H9 (cell line): ENCODE measurements around the gene RPS15. TPM values are rescaled to one million over a fixed set of nuclear protein-coding genes. Genes with fewer than 3 reads are reported as not detected.

Source experiments
- DNase-seq: peaks from one replicate; pipeline ENCODE4 v3.0.0-alpha.2; 2017
- H2AFZ ChIP-seq: one replicate; pipeline ENCODE4 v1.6.1; 2013; ENCODE audit warnings: mild to moderate bottlenecking, low read length, control low read depth, moderate library complexity
- H2AK5ac ChIP-seq: 2 replicates; pipeline ENCODE4 v1.6.1; 2013; ENCODE audit warnings: low read length, control low read depth, mixed read lengths; ENCODE audit not compliant: insufficient read length
- H2BK120ac ChIP-seq: one replicate; pipeline ENCODE4 v1.6.1; 2013; ENCODE audit warnings: low read depth, mild to moderate bottlenecking, low read length, control low read depth, inconsistent platforms; ENCODE audit not compliant: poor library complexity, severe bottlenecking
- H2BK12ac ChIP-seq: 2 replicates; pipeline ENCODE4 v1.6.1; 2013; ENCODE audit warnings: low read length, control low read depth, mixed read lengths, low read depth; ENCODE audit not compliant: insufficient read length
- H2BK15ac ChIP-seq: 2 replicates; pipeline ENCODE4 v1.6.1; 2013; ENCODE audit warnings: low read depth, low read length, control low read depth
- H2BK20ac ChIP-seq: one replicate; pipeline ENCODE4 v1.6.1; 2013; ENCODE audit warnings: low read depth, mild to moderate bottlenecking, low read length, control low read depth, inconsistent platforms; ENCODE audit not compliant: poor library complexity, severe bottlenecking
- H2BK5ac ChIP-seq: 2 replicates; pipeline ENCODE4 v1.6.1; 2013; ENCODE audit warnings: low read length, control low read depth, mixed read lengths; ENCODE audit not compliant: insufficient read length
- H3K14ac ChIP-seq: 2 replicates; pipeline ENCODE4 v1.6.1; 2013; ENCODE audit warnings: low read length, control low read depth; ENCODE audit not compliant: insufficient read depth
- H3K18ac ChIP-seq: 2 replicates; pipeline ENCODE4 v1.6.1; 2013; ENCODE audit warnings: low read depth, mild to moderate bottlenecking, mixed read lengths, low read length, control low read depth; ENCODE audit not compliant: insufficient read length
- H3K23ac ChIP-seq: 2 replicates; pipeline ENCODE4 v1.6.1; 2013; ENCODE audit warnings: low read length, control low read depth, mixed read lengths, low read depth; ENCODE audit not compliant: insufficient read length
- H3K23me2 ChIP-seq: 2 replicates; pipeline ENCODE4 v1.6.1; 2013; ENCODE audit warnings: low read depth, mild to moderate bottlenecking, mixed read lengths, low read length, control low read depth; ENCODE audit not compliant: insufficient read length, poor library complexity, severe bottlenecking
- H3K27ac ChIP-seq: 2 replicates; pipeline ENCODE4 v1.5.1; 2013; ENCODE audit warnings: low read length, control low read depth, mixed read lengths, low read depth; ENCODE audit not compliant: insufficient read length
- H3K27me3 ChIP-seq: 2 replicates; pipeline ENCODE4 v1.6.1; 2013; ENCODE audit warnings: low read length, control low read depth, inconsistent platforms; ENCODE audit not compliant: insufficient read depth
- H3K4ac ChIP-seq: 2 replicates; pipeline ENCODE4 v1.6.1; 2013; ENCODE audit warnings: low read depth, mild to moderate bottlenecking, control low read depth, inconsistent platforms, low read length, moderate library complexity
- H3K4me1 ChIP-seq: 2 replicates; pipeline ENCODE4 v1.6.1; 2013; ENCODE audit warnings: low read length, control low read depth, inconsistent platforms; ENCODE audit not compliant: insufficient read depth
- H3K4me2 ChIP-seq: 2 replicates; pipeline ENCODE4 v1.6.1; 2013; ENCODE audit warnings: low read length, control low read depth, mixed read lengths; ENCODE audit not compliant: insufficient read length, insufficient read depth
- H3K56ac ChIP-seq: 2 replicates; pipeline ENCODE4 v1.6.1; 2013; ENCODE audit warnings: low read depth, mild to moderate bottlenecking, mixed read lengths, low read length, control low read depth; ENCODE audit not compliant: insufficient read length
- H3K79me1 ChIP-seq: 2 replicates; pipeline ENCODE4 v1.6.1; 2013; ENCODE audit warnings: low read depth, mild to moderate bottlenecking, moderate library complexity, low read length, control low read depth, inconsistent platforms; ENCODE audit not compliant: insufficient read depth, poor library complexity, severe bottlenecking
- H3K79me2 ChIP-seq: 2 replicates; pipeline ENCODE4 v1.6.1; 2013; ENCODE audit warnings: low read length, control low read depth, inconsistent platforms; ENCODE audit not compliant: insufficient read depth
- H3K9ac ChIP-seq: 2 replicates; pipeline ENCODE4 v1.6.1; 2013; ENCODE audit warnings: low read length, control low read depth, mixed read lengths; ENCODE audit not compliant: insufficient read length; ENCODE audit errors: extremely low read depth
- H3K9me3 ChIP-seq: one replicate; pipeline ENCODE4 v1.6.1; 2013; ENCODE audit warnings: low read depth, low read length, inconsistent platforms; ENCODE audit not compliant: control insufficient read depth
- H3T11ph ChIP-seq: one replicate; pipeline ENCODE4 v1.6.1; 2013; ENCODE audit warnings: mild to moderate bottlenecking, low read length, control low read depth, inconsistent platforms
- H4K20me1 ChIP-seq: one replicate; pipeline ENCODE4 v1.6.1; 2013; ENCODE audit not compliant: control insufficient read depth, insufficient read length, insufficient read depth
- H4K5ac ChIP-seq: 2 replicates; pipeline ENCODE4 v1.6.1; 2013; ENCODE audit warnings: low read depth, mild to moderate bottlenecking, mixed read lengths, low read length, control low read depth; ENCODE audit not compliant: insufficient read length
- H4K8ac ChIP-seq: replicated peaks from 2 replicates; pipeline ENCODE4 v1.6.1; 2013; ENCODE audit warnings: low read length, control low read depth, mixed read lengths, low read depth; ENCODE audit not compliant: insufficient read length
- H4K91ac ChIP-seq: 2 replicates; pipeline ENCODE4 v1.6.1; 2013; ENCODE audit warnings: low read depth, mild to moderate bottlenecking, moderate library complexity, mixed read lengths, low read length, control low read depth; ENCODE audit not compliant: insufficient read length
- H3K27ac Mint-ChIP-seq, 3 experiments: 2 replicates in 2 of 3; 3 replicates in 1 of 3; pipeline ENCODE4 v1.8.0; 2020 to 2021; ENCODE audit warnings: mixed read lengths in 3 of 3, mild to moderate bottlenecking in 1 of 3, moderate library complexity in 1 of 3
- H3K27me3 Mint-ChIP-seq: 2 replicates; pipeline ENCODE4 v1.8.0; 2021; ENCODE audit warnings: low read depth, mild to moderate bottlenecking, moderate library complexity, mixed read lengths
- H3K36me3 Mint-ChIP-seq, 3 experiments: 2 replicates in 2 of 3; 3 replicates in 1 of 3; pipeline ENCODE4 v1.8.0; 2020 to 2021; ENCODE audit warnings: low read depth in 3 of 3, mixed read lengths in 3 of 3; ENCODE audit not compliant: insufficient read depth in 1 of 3
- H3K4me1 Mint-ChIP-seq, 2 experiments: 2 replicates each; pipeline ENCODE4 v1.8.0; 2020; ENCODE audit warnings: mixed read lengths in 2 of 2
- H3K4me3 Mint-ChIP-seq, 2 experiments: 2 replicates in 1 of 2; 3 replicates in 1 of 2; pipeline ENCODE4 v1.8.0; 2020 to 2021; ENCODE audit warnings: mild to moderate bottlenecking in 2 of 2, mixed read lengths in 2 of 2, moderate library complexity in 1 of 2
- H3K9me3 Mint-ChIP-seq, 2 experiments: 2 replicates in 1 of 2; 3 replicates in 1 of 2; pipeline ENCODE4 v1.8.0; 2020; ENCODE audit warnings: mild to moderate bottlenecking in 2 of 2, mixed read lengths in 2 of 2, moderate library complexity in 1 of 2
- CTCF ChIP-seq: fragments of 200-600 bp; sonication (generic); conservative IDR thresholded peaks from 3 replicates; pipeline ENCODE4 v1.8.0; 2021; ENCODE audit warnings: antibody characterized with exemption, mild to moderate bottlenecking
- WGBS: extraction: QIAGEN DNeasy Blood & Tissue Kit; methylation state at CpG from one replicate; pipeline ENCODE4 v1.1.7; 2013; ENCODE audit warnings: missing lambda C conversion rate, low lambda C conversion rate, mixed read lengths; ENCODE audit not compliant: insufficient read length; ENCODE audit errors: extremely low coverage; 5-methylcytosine and 5-hydroxymethylcytosine counted together
- total RNA-seq: library from RNA; stranded (reverse); gene quantifications from 2 replicates; pipeline ENCODE4 v1.2.1, GENCODE V29; 2021

The RPS15 gene
- total RNA-seq, 1 experiment from 2014 or later: 1,628 TPM

- Histone ChIP-seq H4K91ac (no peak overlapping the region), H4K5ac (no peak overlapping the region), H3K14ac (no peak overlapping the region), H3K9ac (no peak overlapping the region), H3K4ac (no peak overlapping the region), H2BK12ac (no peak overlapping the region), H2BK20ac (no peak overlapping the region), H3K79me2 (no peaks in the 10 kb centered on the region), H4K20me1 (no peaks in the 10 kb centered on the region), H3K23me2 (no peaks in the 10 kb centered on the region), H2BK15ac (no peak overlapping the region), H3K4me1 (no peaks in the 10 kb centered on the region), H2AFZ (no peak overlapping the region), H2BK5ac (no peak overlapping the region), H4K8ac (no peak overlapping the region), H3K27ac (no peak overlapping the region), H2BK120ac (no peak overlapping the region), H3T11ph (no peak overlapping the region), H2AK5ac (no peak overlapping the region), H3K18ac (no peak overlapping the region), H3K4me2 (no peak overlapping the region), H3K79me1 (no peaks in the 10 kb centered on the region), H3K23ac (no peak overlapping the region), H3K9me3 (no peaks in the 10 kb centered on the region), H3K56ac (no peak overlapping the region), H3K27me3 (no peaks in the 10 kb centered on the region)
- Mint-ChIP-seq H3K9me3 (no peaks in the 10 kb centered on the region), H3K36me3 (peaks cover 4 to 18% (median 15%) of the 10 kb centered on the region in 3 experiments; a peak in 6 of 7 replicates), H3K4me3 (no peak overlapping the region; a peak in 1 of 5 replicates), H3K4me1 (peaks cover 0 to 6% of the 10 kb centered on the region in 2 experiments; a peak in 2 of 4 replicates), H3K27me3 (peaks cover 4% of the 10 kb centered on the region), H3K27ac (no peak overlapping the region)
- WGBS: no CpG with 5 or more reads among the region's 42 CpGs
- no peak for DNase-seq
- TF ChIP-seq CTCF: no peak
These were observed 41.2 kb upstream of the RPS15 start for GRCh38 chr19:1396768-1397679.
